Fibroblast of skin of scalp (primary cell): ENCODE measurements around the gene SNX20.
A peak's percentile ranks its signal among the peaks of the same experiment; 100 is the strongest.

Source experiments
- DNase-seq: peaks from one replicate; pipeline ENCODE4 v3.0.0-alpha.2; 2013

The SNX20 gene

DNA sequence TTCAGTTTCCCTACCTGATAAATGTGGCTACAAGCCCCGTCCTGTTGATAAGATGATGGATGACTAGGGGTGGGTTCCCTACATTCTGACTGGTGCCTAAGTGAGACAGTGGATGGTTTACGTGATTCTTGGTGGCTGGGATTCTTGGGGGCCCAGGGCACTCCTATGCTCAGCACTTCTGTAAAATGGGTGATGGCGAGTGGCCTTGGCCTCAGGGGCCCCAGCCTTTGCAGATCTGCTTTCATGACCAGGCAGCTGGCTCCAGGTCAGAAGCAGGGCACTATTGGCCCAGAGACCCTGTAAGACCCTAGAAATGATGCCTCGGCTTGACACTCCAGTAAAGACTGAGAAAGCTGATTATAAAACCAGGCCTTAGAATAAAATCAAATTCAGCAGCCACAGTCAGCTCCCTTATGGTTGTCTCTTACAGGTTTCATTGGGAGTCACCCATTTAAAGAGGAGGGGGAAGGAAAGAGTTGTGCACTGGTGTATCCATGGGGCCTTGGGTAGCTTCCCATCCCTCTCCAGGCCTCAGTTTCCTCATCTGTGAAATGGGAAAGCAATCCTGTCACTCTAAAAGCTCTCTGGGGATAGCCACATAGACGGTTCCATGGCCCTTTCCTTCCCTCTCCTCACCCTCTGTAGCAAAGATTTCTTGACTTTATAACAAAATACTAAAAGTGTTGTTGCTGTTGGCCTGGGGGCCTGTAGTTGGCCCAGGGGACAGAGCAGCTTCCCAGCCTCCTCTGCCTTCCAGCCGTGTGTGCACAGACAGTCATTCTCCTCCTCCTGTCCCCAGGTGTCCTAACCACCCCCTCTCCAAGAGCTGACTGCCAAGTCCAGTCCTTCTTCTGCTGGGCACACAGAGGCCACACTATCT, 1.2 kb downstream of the SNX20 start:
- DNase-seq, result no peak

DNA sequence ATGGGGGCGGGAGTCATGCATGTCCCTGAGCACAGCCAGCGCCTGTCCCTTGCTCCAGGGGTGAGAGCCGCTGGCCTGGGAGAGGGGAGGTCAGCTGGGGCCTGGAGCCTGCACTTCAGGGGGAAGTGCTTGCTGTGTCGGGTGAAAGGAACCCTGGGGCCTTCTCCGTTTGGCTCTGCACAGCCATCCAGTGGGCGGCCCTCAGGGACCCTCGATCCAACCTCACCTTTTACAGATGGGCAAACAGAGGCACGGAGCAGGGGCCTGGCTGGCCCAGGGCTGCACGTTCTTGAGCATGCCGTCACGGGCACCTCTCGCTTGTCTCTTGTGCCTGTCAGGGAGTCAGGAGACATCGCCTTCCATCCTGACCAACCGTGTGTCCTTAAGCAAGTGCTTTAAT, 1.8 kb downstream of the SNX20 start:
- DNase-seq, result no peak

DNA sequence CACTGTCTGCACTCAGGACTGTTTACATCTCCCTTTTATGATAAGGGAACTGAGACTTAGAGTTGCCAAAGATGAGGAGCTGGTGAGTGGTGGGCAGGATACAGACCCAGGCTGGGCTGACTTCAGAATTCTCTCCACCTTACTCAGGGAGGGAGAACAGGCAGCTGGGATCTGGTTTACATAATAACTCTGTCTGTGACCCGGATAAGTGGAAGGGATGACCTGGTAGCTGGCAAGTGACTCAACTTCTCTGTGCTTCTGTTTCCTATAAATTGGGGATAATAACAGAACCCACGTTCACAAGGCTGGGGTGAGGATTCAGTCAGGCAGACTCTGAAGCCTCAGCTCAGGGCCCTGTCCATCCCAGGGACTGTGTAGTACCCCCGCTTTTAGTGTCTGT, 2.6 kb downstream of the SNX20 start:
- no peak for DNase-seq

DNA sequence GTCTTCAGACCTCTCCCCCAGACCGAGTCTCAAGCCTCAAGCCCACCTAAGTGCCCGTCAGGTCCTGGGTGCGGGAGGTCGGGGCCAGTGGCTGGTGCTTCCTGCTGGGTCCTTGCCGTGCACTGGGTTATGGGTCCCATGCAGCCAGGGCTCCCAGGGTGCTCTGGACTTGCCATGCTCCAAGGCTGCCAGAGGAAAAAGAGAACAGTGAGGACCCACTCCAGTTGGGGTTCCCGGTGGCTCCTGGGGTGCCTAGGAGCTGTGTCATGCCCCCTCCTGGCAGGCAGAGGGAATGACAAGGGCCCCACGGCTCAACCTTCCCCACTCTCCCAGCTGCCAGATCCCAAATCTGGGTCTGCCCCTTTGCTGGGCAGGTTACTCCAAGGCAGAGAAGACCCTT, 3.8 kb downstream of the SNX20 start:
- DNase-seq, result no peak

DNA sequence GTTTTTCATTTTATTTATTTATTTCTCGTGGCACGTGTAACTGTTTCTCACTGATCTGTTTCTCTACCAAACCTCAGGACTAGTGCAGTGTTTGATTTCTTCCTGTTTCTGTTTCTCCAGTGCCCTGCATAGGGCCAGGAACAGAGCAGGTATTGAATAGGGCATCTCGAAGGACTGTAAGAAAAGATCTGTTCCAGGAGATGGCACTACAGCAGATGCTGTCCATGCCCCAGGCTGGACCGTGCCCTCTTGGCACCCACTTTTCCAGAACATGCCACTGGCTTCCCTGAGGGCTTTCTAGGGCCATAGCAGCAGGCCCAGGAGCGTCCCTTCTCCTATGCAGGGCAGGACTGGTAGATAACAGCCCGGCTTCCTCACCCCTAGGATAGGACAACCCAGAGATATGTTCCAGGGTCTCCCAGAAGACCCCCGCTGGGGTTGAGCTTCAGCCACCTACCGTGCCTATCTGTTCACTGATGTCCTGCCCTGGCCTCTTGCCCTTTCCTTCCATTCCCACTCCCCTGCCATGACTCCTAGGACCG, 4.4 kb downstream of the SNX20 start:
- DNase-seq, result no peak

DNA sequence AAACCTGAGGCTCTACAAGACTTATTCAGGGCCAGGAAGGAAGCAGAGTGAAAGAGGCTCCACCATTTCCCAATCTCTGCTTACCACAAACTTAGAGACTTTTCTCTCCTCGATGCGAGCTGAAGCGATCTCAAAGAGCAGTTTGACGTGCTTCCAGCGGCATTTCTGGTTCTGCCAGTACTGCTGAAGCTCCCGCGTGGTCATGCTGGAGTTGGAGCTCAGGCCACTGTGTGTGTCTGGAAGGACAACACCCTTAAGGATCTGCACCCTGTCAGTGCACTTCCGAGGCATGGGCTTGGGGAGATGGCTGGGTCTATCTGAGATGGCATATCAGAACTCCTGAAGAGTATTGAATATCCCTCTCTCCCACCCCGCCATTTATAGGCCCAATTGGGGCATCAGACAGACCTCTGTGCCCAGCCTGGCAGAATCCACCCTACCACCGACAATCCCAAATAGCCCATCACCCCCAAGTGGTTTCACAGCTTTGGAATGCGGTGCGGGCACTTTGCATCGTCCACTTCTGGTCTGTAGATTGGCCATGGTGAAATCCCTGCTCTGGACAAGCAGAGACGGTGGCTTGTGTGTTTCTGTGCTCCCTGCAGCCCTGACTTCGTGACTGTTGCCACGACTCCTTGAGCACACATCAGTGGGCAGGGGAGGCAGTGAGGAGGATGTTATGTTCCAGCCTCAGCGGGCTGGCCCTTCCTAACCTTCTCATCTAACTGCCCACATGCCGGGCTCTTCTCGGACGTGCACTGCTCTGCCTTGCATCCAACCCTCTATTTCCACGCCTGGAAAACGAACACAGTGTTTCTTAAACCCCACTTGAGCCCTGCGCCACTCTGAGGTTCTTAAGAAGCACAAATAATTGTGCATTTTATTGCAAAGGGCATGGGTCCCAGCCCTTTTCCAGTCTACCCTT, 5.2 kb downstream of the SNX20 start:
- no peak for DNase-seq

DNA sequence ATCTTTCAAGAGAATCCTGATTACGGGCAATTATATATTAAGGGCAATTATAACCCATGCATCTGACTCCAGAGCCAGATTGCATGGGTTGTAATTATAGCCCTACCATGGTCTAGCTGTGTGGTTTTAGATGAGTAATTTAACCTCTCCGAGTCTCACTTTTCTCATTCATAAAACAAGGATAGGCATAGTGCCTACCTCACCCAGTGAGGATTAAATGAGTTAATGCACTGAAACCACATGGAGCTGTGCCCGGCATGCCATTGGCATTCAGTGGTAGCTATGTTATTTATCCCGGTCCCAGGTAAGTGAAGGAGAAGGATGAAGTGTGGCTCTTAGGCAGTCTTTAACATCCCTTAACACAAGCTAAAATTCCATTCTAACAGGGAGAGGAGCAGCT, 6.3 kb downstream of the SNX20 start:
- no peak for DNase-seq

DNA sequence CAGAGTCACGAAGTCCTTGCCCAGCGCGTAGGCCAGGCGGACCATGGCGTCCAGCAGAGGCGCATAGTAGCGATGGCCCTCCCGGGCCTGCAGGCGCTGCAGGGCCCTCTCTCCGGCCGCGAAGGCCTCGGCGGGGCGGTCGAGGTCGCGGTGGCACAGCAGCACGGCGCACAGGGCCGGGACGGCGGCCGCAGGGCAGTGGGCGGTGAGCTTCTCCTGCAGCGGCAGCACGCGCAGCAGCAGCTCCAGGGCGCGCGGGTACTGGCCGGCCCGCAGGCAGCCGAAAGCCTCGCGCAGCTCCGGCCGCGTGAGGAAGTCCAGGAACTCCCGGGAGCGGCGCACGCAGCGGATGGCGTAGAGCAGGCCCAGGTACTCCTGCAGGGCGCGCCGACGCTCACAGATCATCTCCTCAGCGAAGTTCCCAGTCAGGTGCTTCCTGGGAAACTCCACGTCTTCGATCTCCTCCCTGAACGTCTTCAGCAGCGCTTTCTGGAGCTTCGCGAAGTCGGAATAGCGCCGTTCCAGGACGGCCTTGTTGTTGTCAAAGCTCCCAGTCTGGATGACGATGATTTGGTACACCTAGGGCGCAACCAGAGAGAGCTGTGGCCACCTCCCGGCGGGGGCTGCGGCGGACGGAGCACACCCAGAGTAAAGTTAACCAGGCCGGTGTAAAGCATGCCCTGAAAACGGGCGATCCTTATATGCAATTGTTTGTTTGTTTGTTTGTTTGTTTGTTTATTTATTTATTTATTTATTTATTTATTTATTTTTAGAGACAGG, 7.4 kb downstream of the SNX20 start:
- DNase-seq, result no peak

DNA sequence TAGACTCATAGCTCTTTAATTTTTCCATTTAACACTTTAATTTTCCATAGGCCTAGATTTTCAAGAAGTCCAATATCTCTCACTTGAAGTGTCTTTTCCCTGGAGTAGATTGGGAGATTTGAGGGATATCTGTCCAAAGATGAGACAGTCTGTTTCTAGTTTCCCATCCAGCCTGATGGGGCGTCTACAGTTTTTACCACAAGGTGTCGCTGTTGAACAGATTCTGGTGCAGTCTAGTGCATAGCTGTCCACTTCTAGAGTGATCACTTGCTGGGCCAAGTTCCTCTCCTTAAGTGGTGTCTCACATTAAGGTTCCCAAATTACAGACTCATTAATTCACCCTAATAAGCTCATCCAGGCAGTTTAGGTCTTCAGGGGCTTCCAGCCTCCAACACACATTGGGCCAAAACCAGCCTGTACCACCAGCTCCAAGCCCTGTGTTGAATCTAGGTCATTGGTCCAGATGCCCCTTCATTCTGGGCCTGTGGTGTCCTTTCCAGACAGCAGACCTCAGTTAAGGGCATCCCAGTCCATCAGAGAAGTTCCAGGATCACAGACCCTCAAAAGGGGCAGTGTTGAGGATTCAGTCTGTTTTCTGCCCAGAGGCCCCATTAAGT, 9.4 kb downstream of the SNX20 start:
- DNase-seq, result peak; percentile 21

DNA sequence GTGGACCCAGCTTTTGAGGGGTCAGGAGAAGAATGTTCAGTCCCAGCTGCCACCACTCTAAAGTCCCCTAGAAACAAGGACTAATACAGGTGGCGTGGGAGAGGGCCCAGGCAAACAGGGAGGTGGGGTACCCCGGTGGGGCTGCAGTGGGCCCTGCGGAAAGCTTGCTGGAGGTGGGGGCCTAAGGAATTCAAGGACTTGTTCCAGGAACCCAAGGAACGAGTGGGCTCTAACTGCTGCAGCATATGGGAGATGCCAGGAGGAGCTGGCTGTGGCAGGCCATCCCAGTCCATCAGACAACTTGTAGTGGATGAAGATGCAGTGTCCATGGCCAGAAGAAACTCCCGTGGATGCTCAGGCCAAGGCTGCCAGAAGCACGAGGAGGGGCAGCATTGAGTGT, 10.6 kb downstream of the SNX20 start:
- DNase-seq, result no peak

DNA sequence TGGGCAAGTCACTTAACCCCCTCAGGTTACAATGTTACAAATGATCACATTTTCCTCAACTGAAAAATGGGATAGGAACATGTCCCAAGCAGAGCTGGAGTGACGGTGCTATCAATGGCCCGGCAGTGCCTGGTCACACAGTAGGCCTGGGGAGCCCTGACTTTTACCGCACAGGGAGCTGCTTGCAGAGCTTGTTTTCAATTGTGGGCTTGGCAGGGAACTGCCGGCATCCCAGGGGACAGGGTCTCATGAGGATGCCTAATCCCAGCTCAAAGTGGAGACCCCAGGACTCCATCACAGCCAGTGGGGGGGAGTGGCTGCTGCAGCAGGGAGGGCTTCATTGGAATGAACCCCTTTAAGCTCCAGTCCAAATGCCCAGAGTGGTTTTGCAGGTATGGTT, 11.4 kb downstream of the SNX20 start:
- no peak for DNase-seq

DNA sequence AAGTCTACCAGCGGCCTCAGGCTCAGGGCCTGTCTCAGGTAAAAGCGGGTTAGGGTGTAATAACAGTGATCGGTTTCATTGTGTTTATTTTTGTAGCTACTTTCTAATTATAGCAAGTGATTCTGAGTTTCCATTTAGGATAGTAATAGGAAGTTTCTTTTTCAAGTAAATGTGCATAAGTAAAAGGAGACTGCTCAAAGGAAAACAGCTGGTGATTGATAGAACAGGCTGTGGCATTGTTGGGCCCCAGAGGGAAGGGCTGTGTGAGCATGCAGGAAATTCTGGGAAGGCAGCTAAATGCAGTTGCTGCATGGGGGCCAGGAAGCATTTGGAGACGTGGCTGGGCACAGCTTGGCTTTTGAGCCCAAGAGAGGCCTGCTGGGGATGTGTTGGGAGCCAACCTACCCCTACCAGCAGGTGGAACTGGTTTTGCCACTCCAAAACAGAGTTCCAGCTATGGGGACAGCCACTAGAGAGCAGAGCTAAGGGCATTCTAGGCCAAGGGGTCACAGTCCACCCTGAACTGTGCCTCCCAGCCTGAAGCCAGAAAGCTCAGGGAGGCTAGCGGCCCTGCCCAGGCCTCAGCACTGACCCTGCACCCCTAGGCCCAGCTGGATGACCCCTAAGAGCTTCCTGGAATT, 12.6 kb downstream of the SNX20 start:
- no peak for DNase-seq

DNA sequence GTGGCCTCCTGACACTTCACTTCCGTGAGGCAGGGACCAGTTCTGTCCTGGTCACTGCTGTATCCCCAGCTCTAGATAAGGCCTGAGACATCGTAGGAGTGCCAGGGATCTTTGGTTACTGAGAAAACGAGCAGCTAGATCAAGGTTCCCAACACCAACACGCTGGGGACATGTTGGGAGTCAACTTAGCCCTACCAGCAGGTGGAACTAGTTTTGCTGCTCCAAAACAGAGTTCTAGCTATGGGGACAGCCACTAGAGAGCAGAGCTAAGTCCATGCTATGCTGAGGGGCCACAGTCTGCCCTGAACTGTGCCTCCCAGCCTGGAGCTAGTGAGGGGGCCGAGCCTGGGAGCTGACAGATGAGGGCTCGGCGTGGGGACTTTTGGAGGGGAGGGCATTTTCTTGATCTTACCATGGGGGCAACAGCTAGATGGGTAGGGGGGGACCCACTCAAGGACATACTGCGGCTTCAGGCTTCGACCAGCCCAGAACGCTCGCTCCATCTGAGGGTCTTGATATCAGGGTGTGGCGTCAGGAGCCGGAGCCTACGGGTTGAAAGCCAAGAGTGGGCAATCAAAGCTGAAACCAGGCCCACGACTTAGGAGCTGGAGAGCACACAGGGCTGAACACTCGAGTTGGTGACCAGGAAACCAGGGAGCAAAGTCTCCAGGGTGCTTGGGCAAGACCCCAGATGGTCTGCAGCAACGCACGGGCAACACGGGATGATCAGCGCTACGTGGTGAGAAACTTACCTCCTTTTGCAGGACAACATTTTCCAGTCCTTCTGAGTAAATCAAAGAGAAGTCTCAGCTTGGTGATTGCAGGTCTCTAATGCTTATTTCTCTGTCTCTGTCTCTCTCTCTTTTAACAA, 13.4 kb downstream of the SNX20 start:
- DNase-seq, result no peak

DNA sequence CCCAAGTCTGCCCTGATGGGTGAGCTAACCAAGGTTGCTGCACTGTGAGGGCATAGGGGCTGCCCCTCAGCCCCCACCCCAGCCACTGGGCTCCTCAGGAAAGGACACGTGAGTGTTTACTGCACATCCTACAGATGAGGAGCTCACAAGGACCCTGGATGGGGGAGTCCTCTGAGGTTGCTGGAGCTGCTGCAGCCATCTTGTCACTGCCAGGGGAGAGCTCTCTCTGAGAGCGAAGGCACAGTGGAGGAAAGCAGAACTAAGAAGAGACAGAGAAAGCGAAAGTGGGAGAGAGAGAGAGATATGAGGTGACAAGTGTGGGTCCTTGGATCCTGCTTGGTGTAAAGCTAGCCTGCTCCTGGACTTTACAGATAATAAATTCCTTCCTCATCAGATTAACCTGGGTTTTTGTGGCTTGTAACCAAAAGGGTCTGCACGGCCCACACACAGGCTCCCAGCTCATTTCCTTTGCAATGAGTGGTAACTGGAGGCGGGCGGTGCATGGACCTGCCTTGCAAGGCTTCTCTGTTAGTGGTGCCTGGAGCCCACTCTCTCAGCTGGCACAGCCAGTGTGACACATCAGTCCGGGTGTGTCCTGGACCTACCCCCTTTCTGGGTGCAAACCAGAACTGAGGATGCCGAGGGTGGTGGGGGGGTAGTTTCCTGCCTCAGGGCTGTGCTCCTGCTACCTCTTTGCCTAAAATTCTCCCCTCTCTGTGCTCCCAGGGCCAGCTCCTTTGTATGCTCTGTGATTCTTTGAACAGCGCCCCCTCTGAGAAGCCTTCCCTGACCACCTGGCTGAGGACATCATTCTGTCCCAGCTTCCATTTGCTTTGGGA, 14.2 kb downstream of the SNX20 start:
- no peak for DNase-seq

DNA sequence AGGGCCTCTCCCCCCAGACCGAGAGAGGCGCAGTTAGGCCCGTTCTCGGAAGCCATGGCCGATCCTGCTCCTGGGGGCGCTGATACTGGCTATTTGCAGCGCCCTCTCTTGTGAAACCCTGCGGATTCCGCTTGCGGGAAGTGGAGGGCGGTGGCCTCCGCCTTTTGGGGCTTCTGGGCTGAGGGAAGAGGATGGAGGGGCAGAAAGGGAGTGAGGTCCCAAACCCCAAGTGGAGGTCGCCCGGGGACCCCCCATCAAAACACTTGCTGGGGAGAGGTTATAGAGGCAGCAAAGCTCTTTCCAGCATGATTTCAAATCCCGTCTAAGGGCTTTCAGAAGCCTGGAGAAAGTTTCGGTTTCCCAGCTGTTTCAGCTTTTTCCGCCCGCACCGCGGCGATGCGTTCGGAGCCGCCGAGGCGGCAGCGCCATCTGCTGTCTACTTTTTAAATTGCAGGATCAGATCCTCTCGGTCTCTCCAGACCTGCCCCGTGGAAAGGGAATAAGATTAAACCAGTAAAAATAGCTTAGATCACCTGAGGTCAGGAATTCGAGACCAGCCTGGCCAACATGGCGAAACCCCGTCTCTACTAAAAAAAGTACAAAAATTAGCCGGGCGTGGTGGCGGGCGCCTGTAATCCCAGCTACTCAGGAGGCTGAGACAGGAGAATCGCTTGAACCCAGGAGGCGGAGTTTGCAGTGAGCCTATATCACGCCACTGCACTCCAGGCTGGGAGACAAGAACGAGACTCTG, 15.8 kb downstream of the SNX20 start:
- peak; percentile 67 for DNase-seq

DNA sequence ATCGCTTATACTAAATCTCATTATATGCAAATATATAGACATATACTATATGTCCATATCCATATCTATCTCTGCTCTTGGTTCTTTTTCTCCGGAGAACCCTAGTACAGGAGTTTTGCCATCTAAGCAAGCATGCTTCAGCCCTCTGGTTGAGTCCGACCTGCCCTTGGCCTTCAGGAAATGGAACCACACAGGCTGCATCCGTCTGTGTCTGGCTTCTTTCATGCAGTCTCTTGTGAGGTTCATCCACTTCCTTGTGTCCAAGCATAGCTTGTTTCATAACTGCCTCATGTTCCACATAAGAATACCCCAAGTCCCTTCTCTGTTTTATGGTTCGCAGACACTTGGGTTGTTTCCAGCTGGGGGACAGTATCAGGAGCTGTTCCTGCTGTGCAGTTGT, 16.8 kb downstream of the SNX20 start:
- DNase-seq, result no peak

DNA sequence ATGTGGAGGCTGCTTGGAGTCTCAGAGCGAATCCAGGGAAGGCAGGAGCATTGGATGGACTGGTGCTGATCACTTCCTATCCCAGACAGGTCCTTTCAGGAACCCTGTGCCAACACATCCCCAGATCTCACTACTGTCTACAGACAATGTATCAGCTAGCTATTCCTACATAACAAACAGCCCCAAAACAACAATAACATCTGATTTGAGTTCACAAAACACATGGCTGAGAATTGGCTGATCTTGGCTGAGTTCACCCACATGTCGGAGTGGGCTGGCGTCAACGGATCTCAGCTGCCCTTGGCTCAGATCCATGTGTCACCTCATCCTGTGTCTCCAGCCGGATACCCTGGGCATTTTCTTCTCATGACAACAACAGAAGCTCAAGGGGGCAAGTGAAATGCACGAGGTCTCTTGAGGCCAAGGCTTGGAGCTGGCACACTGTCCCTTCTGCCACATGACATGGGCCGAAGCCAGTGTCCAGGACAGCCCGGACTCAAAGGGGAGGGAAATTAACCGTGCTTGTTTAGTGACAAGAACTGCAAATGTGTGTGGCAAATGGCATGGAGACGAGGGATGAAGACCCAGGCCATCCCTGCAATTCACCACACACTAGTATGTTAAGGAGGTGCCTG, 18.7 kb downstream of the SNX20 start:
- no peak for DNase-seq

DNA sequence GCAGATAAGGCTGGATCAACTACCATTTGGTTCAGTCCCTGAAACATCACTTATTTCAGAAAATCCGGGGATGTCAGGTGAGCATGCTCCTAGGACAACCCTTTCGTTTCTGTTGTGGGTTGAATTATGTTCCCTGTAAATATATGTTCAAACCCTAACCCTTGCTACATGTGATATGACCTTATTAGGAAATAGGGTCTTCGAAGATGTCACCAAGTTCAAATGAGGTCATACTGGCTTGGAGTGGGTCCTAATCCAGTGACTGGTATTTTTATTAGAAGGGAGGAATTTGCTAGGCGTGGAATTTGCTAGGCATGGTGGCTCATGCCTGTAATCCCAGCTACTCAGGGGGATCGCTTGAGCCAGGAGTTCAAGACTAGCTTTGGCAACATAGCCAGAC, 21.3 kb downstream of the SNX20 start:
- DNase-seq, result no peak
